Mesendoderm (in vitro differentiated cells): Measurements from ENCODE around the gene SLC7A9.
A peak's percentile ranks its signal among the peaks of the same experiment; 100 is the strongest.

Experiments used
- DNase-seq: peaks from one replicate; pipeline ENCODE4 v3.0.0; 2013
- H2AK5ac ChIP-seq: 2 replicates; pipeline ENCODE4 v1.6.1; 2013; ENCODE audit warnings: low read length, inconsistent platforms
- H2BK120ac ChIP-seq: 2 replicates; pipeline ENCODE4 v1.6.1; 2013; ENCODE audit warnings: low read depth, mild to moderate bottlenecking, low read length, moderate library complexity, mixed read lengths
- H2BK15ac ChIP-seq: replicated peaks from 2 replicates; pipeline ENCODE4 v1.6.1; 2013; ENCODE audit warnings: low read depth, mild to moderate bottlenecking, moderate library complexity
- H2BK5ac ChIP-seq: 2 replicates; pipeline ENCODE4 v1.6.1; 2013; ENCODE audit warnings: low read length, inconsistent platforms
- H3K18ac ChIP-seq: 2 replicates; pipeline ENCODE4 v1.6.1; 2013; ENCODE audit warnings: mild to moderate bottlenecking, low read length, mixed read lengths
- H3K23ac ChIP-seq: one replicate; pipeline ENCODE4 v1.6.1; 2013; ENCODE audit warnings: low read length
- H3K27ac ChIP-seq: 2 replicates; pipeline ENCODE4 v1.5.1; 2013; ENCODE audit warnings: low read depth, mild to moderate bottlenecking, inconsistent platforms, low read length, moderate library complexity
- H3K27me3 ChIP-seq: 2 replicates; pipeline ENCODE4 v1.6.1; 2013; ENCODE audit warnings: low read length, control low read depth, mild to moderate bottlenecking, inconsistent platforms; ENCODE audit not compliant: insufficient read depth, poor library complexity
- H3K36me3 ChIP-seq: 2 replicates; pipeline ENCODE4 v1.6.1; 2013; ENCODE audit warnings: low read length, inconsistent platforms; ENCODE audit not compliant: control insufficient read depth, insufficient read depth
- H3K4ac ChIP-seq: one replicate; pipeline ENCODE4 v1.6.1; 2013; ENCODE audit warnings: low read depth, mild to moderate bottlenecking, low read length, moderate library complexity
- H3K4me1 ChIP-seq: 2 replicates; pipeline ENCODE4 v1.6.1; 2013; ENCODE audit warnings: low read depth, low read length, inconsistent platforms; ENCODE audit not compliant: control insufficient read depth
- H3K4me2 ChIP-seq: 2 replicates; pipeline ENCODE4 v1.6.1; 2013; ENCODE audit warnings: low read length
- H3K4me3 ChIP-seq: 2 replicates; pipeline ENCODE4 v1.5.1; 2013; ENCODE audit warnings: mild to moderate bottlenecking, low read length
- H3K56ac ChIP-seq: one replicate; pipeline ENCODE4 v1.6.1; 2013; ENCODE audit warnings: low read length
- H3K79me1 ChIP-seq: 2 replicates; pipeline ENCODE4 v1.6.1; 2013; ENCODE audit warnings: low read length, inconsistent platforms
- H3K79me2 ChIP-seq: 2 replicates; pipeline ENCODE4 v1.6.1; 2013; ENCODE audit warnings: mild to moderate bottlenecking, low read length; ENCODE audit not compliant: control insufficient read depth, insufficient read depth
- H3K9ac ChIP-seq: 2 replicates; pipeline ENCODE4 v1.6.1; 2013; ENCODE audit warnings: low read length, inconsistent platforms
- H4K5ac ChIP-seq: one replicate; pipeline ENCODE4 v1.6.1; 2013; ENCODE audit warnings: low read length
- H4K8ac ChIP-seq: one replicate; pipeline ENCODE4 v1.6.1; 2013; ENCODE audit warnings: low read depth, mild to moderate bottlenecking, control low read depth, low read length, moderate library complexity
- WGBS: extraction: QIAGEN DNeasy Blood & Tissue Kit; methylation state at CpG from one replicate; pipeline ENCODE4 v1.1.7; 2013; ENCODE audit warnings: low lambda C conversion rate, missing lambda C conversion rate; ENCODE audit not compliant: insufficient coverage; ENCODE audit errors: extremely low coverage; 5-methylcytosine and 5-hydroxymethylcytosine counted together

Gene SLC7A9

DNA sequence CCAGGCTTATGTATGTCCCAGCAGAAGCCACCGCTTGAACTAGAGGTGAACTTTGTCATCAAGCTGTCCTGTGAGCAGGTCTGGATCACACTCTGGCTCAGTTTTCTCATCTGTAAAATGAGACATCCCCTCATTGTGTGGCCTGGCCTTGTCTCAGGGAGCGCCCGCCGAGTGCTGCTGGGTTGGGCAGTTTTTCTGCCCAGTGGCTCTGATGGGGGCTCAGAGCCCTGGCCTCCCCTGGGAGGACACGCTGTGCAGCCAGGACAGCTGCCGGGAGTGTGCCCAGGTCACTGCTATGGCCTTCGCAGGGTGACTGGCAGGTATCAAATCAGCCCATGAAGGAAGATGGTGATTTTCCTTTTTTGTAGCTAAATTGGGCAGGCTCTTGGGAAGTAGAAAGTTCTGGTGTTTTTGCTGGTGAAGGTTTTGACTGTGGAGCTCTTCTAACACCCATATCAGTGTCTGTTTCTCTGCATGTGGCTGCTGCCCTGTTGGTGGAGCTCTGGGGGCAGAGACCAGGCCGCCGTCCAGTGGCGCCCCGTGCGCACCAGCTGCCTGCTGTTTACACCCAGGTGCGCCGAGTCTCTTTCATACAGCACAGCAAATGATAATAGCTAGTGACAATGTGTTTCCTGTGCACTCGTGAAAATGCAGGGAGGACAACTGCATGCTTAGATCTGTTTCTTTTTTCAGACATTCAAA is 40.8 kb downstream of the SLC7A9 start:
- Histone ChIP-seq H2BK5ac (no peak overlapping the region), H3K27me3 (no peaks in the 10 kb centered on the region), H3K23ac (no peak overlapping the region), H3K4me1 (no peaks in the 10 kb centered on the region), H2AK5ac (no peak overlapping the region), H3K36me3 (no peaks in the 10 kb centered on the region), H3K18ac (peak overlapping the region; percentile 1), H4K5ac (no peak overlapping the region), H3K9ac (no peak overlapping the region), H3K4me3 (no peak overlapping the region), H4K8ac (no peak overlapping the region), H3K27ac (no peak overlapping the region), H2BK15ac (no peak overlapping the region), H3K79me2 (no peaks in the 10 kb centered on the region), H3K4ac (no peak overlapping the region), H3K79me1 (no peaks in the 10 kb centered on the region), H3K56ac (peak overlapping the region; percentile 38), H3K4me2 (no peak overlapping the region), H2BK120ac (no peak overlapping the region)
- WGBS: no CpG with 5 or more reads among the region's 15 CpGs
- DNase-seq: no peak

DNA sequence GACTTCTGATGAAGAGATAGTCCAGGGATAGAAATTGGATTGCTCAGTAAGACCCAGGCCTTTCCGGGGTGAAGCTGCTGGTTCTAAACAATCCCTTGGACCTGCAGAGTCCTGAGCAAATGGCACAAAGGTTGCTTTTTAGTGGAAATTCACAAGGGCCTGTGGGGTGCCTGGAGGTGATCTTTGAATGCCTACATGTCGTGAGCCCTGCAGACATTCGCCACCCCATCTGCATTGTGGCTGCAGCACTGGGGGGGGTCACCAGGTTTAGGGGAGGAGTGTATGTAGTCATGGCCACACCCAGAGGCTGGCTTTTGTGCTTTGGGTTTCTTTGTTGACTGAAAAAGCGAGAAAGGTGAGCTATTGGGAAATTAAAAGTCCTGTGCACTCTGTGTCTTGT is 41.4 kb downstream of the SLC7A9 start:
- Histone ChIP-seq H3K27ac (no peak overlapping the region), H3K4ac (no peak overlapping the region), H3K18ac (no peak overlapping the region), H3K4me1 (no peaks in the 10 kb centered on the region), H3K23ac (no peak overlapping the region), H2BK15ac (no peak overlapping the region), H2AK5ac (no peak overlapping the region), H3K36me3 (no peaks in the 10 kb centered on the region), H4K8ac (no peak overlapping the region), H3K79me1 (no peaks in the 10 kb centered on the region), H2BK120ac (no peak overlapping the region), H2BK5ac (no peak overlapping the region), H4K5ac (no peak overlapping the region), H3K27me3 (no peaks in the 10 kb centered on the region), H3K4me3 (no peak overlapping the region), H3K4me2 (no peak overlapping the region), H3K79me2 (no peaks in the 10 kb centered on the region), H3K56ac (no peak overlapping the region), H3K9ac (no peak overlapping the region)
- peak; percentile 62 for DNase-seq
- no CpG with 5 or more reads among the region's 4 CpGs for WGBS

- H3K4ac ChIP-seq: no peak overlapping the region
- peak overlapping the region; percentile 34 for H3K56ac ChIP-seq
- no peak overlapping the region for H2AK5ac ChIP-seq
- H3K9ac ChIP-seq: no peak overlapping the region
- H3K79me2 ChIP-seq: no peaks in the 10 kb centered on the region
- WGBS: no CpG with 5 or more reads among the region's 21 CpGs
- H3K79me1 ChIP-seq: no peaks in the 10 kb centered on the region
- no peak overlapping the region for H2BK5ac ChIP-seq
- H3K36me3 ChIP-seq: no peaks in the 10 kb centered on the region
- H2BK15ac ChIP-seq: no peak overlapping the region
- no peak overlapping the region for H2BK120ac ChIP-seq
- no peak overlapping the region for H4K8ac ChIP-seq
- no peaks in the 10 kb centered on the region for H3K27me3 ChIP-seq
- H3K4me2 ChIP-seq: no peak overlapping the region
- H3K23ac ChIP-seq: peak overlapping the region; percentile 66
- H4K5ac ChIP-seq: no peak overlapping the region
- DNase-seq: peak; percentile 30
- H3K4me1 ChIP-seq: no peaks in the 10 kb centered on the region
- H3K4me3 ChIP-seq: no peak overlapping the region
- no peak overlapping the region for H3K18ac ChIP-seq
- H3K27ac ChIP-seq: no peak overlapping the region
Measured at GRCh38 chr19:32824916-32825608, 44.5 kb downstream of the SLC7A9 start.

DNA sequence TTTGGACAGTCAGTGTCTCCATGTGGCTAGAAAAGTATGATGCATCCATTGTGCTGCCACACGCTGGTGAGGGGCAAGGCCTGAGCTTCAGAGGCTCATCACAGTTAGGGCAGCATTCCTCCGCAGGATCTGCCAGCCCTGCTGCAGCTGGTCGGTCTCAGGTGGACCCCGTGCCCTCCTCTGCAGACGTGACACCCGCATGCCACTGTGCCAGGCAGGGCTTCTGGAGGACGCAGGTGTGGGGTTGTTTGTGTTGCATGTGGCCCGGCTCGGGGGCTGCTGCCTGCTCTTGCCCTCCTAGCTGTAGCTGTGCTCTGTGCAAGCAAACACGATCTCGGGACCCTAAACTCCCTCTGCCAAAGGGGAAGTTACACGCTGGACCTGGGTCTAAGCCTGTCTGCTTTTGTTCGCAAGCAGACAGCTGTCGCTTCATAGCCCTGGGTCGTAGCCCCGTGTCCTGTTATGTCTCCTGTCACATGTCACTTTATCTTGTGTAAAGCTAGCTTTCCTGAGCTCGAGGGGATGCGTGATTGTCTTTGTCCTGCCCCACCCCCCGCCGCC is 45.3 kb downstream of the SLC7A9 start:
- Histone ChIP-seq H3K4me3 (no peak overlapping the region), H4K5ac (no peak overlapping the region), H3K4ac (no peak overlapping the region), H3K27ac (no peak overlapping the region), H2BK5ac (no peak overlapping the region), H3K27me3 (no peaks in the 10 kb centered on the region), H3K36me3 (no peaks in the 10 kb centered on the region), H3K79me1 (no peaks in the 10 kb centered on the region), H2BK120ac (no peak overlapping the region), H3K18ac (no peak overlapping the region), H3K79me2 (no peaks in the 10 kb centered on the region), H3K56ac (no peak overlapping the region), H3K4me1 (no peaks in the 10 kb centered on the region), H2AK5ac (no peak overlapping the region), H3K23ac (no peak overlapping the region), H3K4me2 (no peak overlapping the region), H3K9ac (no peak overlapping the region), H4K8ac (no peak overlapping the region), H2BK15ac (no peak overlapping the region)
- DNase-seq: peak; percentile 30
- WGBS: no CpG with 5 or more reads among the region's 20 CpGs

GRCh38 chr19:32823747-32824102 is 45.8 kb downstream of the SLC7A9 start:
- H3K4me3 ChIP-seq: no peak overlapping the region
- no peak overlapping the region for H2BK15ac ChIP-seq
- no peak overlapping the region for H3K56ac ChIP-seq
- H4K8ac ChIP-seq: no peak overlapping the region
- H4K5ac ChIP-seq: no peak overlapping the region
- no peaks in the 10 kb centered on the region for H3K79me1 ChIP-seq
- H3K4me2 ChIP-seq: no peak overlapping the region
- H3K4ac ChIP-seq: no peak overlapping the region
- DNase-seq: no peak
- H3K18ac ChIP-seq: no peak overlapping the region
- no peak overlapping the region for H3K23ac ChIP-seq
- WGBS: no CpG with 5 or more reads among the region's 7 CpGs
- H3K27ac ChIP-seq: no peak overlapping the region
- H2BK120ac ChIP-seq: no peak overlapping the region
- no peaks in the 10 kb centered on the region for H3K36me3 ChIP-seq
- no peak overlapping the region for H3K9ac ChIP-seq
- H3K79me2 ChIP-seq: no peaks in the 10 kb centered on the region
- H2BK5ac ChIP-seq: no peak overlapping the region
- H3K27me3 ChIP-seq: no peaks in the 10 kb centered on the region
- no peaks in the 10 kb centered on the region for H3K4me1 ChIP-seq
- H2AK5ac ChIP-seq: no peak overlapping the region
